ENCODE results near the gene SLC2A13.
"Not testable (repeated sequence)": the region's sequence is repeated elsewhere in the genome, so short reads cannot be mapped to it uniquely, and the experiment has no call there.

SLC2A13 gene

DNA sequence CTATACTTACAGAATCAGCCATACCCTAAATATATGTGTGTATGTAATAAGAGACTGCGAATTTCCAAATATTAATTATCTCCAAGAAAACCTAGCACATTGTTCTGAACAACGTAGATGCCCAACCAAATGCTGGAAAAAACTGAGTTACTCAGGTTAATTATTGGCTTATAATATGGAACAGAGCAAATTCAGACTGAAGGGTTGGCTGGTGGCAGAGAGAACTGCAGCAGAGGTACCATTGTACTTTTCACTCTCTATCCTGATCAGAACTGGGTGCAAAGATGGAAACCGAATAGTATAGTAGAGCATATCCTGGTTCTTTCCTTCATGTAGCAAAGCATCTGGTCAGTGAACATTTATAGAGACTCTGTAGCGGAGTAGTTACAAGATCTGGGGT is 185.7 kb downstream of the SLC2A13 start:
- DNase-seq, result no peak

DNA sequence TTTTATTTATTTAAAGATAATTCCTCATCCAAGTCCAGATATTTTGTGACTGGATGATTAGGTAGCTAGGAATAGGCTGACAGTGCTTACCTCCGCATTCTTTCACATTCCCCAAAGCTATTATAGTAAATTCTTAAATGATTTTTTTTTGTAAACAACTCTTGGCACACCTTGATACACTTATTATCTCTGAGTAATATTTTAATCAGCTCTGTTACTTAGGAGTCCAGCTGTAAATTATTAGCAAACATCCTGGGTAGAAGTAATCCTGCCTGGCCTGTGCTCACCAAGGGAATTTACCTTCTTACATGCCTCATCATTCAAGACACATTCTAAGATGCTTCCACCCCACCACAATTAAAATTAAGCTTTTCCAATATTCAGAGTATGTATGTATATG is 186.1 kb downstream of the SLC2A13 start:
- DNase-seq, result no peak

DNA sequence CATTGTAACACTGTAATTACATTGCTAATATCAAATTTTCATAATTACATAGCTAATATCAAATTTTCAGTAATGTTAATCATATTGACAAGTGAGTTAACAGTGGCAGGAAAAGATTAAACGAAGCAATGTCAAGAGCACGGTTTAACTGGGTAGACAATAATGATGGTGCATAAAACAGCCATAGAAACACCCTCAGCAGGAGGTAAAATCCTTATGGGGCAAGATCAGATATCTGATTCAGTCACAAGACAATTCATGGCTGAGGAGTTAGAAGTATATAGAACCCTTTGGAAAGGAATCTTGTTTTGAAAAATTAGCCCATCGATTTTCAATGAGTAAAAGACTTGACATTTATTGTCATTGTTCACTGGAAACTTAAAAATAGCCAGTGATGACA is 190.6 kb downstream of the SLC2A13 start:
- DNase-seq, result no peak

DNA sequence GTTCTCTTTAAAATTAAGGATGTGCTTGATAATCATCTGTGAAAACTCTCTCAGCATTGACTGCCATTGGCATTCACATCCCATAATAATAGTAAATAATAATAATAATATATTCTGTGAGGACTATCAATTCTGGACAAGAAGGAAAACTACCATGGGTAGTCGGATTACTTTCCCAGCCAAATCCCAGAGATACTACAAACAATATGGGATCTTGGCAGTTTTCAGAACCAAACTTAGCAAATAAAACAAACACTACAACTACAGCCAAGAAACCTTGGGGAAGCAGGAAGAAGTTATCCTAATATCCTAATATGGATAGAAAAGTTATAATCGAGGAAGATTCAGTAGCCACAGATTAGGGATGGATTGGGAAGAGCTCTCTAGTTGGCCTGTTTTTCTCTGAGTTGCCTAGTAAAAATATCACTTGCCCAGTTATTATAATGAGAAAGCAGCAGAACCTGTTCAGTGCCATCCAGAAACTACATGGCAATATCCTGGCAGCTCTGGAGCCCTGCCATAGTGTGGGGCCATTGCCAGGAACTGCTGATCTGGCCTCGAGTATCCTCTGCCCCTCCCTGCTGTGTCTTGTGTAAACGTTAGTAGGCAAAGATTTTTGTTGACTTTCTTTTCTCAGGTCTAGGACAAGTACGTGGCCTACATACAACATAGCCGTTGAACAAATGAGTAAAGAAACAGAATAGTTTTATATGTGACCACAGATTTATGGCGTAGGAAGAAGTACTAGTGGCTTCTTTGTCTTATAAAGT is 193.5 kb downstream of the SLC2A13 start:
- no peak for DNase-seq

DNA sequence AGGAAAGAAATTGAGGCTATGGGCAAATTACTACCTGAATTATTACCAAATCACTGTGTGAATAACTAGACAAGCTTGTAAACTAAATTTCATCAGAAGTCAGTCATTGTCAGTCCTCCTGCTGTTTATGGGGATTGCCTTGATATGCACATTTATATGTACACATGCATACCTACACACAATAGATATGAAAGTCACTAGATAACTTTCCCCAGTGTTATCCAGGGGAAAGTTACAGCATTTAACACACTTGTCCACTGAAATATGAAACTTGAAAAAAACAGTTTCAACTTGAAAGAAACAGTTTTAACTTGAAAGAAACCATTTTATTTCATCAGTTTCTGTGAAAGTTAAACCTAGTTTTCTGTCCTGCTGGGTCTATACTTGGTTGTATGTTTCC is 199.6 kb downstream of the SLC2A13 start:
- DNase-seq, result no peak

DNA sequence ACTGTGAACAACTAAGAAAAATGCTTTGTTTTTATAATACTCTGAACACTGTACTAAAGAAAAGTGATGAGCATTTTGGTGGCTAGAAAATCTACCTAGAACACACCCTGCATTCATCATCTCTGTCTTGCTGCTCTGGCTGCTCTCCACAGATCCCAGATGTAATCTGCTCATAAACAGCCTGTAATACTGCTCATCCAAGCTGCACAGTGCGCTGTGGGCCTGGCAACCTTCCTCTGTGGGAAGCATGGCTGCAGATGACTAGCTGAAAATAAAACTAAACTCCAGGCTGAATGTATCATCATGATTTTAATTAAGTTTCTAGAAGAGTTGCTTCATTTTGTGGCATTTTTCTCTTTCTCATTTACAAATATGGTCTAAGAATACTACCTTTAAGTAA is 200.7 kb downstream of the SLC2A13 start:
- DNase-seq, result no peak

DNA sequence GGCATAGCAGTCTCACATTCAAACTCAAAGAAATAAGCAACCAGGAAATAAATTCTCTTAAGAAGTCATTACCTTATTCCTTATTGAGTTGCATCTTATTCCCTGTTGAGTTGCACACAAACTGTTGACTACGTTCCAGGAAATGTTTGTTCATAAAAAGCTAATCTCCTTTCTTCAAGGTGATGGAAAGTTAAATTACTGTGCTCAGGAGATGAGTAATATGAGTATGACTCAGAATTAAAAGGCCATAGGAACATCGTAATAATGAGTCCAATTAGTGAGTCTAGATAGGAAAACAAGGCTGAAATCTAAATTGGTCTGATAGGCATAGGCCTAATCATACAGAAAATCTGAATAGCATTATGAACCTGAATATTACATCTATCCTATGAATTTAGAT is 203.1 kb downstream of the SLC2A13 start:
- no peak for DNase-seq

DNA sequence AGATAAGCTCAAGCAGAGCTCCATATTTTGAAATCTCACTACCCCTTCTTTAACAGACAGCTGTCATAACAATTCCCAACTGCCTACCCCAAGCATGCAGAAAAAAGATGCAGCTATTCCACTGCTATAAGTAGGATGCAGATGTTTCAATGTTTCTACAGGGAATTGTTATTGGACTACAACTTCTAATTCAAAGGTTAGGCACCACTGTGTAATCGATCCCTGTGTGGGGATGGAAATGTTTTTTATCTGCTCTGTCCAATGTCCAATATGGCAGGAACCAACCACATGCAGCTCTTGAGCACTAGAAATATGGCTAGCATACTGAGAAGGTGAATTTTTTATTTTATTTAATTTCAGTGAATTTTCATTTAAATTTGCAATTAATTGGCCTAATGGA is 208.6 kb downstream of the SLC2A13 start:
- DNase-seq, result no peak

DNA sequence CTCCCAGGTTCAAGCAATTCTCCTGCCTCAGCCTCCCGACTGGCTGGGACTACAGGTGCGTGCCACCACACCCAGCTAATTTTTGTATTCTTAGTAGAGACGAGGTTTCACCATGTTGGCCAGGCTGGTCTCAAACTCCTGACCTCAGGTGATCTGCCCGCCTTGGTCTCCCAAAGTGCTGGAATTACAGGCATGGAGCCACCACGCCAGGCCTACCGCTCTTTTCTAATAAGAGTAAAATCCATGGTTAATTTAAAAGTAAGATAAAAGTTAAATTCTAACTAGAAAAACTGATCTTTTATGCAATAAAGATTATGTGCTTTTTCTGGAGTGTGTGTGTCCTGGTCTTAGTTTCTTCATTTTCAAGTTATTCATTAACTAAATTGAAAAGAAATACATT is 212.5 kb downstream of the SLC2A13 start:
- DNase-seq, result not testable (repeated sequence)

DNA sequence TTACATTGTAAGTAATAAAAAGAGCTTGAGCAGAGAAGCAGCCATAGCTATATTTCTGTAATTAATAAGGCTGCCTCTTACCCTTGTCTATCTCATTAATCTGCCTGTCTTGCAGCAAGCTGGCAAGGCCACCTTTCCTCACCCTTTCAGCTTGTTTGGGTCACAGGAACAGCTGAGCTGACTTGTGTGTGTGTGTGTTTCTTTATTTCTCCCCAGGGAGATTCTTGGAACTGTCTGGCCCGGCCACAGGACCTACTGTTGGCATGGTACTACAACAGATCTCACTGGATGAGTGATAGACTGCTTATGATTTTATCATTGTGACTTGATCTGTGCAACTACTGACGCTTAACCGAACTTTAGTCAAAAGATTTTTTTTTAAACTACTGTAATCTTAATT is 213.7 kb downstream of the SLC2A13 start:
- DNase-seq, result no peak

DNA sequence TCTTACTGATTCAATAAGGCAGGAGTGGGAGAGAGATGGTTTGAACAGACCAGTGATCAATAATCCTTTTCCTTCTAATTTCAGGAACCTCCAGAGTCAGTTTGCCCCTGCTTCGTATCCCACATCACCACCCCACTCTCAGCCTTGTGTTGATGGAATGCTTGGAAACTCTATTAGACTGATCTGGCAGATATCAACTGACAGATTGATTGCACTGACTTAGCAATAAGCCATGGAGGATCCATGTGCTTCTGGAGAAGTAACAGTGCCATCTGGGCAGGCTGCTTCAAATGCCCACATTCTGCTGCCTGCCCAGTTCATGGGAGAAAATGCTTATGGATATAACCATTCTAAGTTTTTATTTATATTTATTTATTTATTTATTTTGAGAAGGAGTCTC is 218.0 kb downstream of the SLC2A13 start:
- no peak for DNase-seq

DNA sequence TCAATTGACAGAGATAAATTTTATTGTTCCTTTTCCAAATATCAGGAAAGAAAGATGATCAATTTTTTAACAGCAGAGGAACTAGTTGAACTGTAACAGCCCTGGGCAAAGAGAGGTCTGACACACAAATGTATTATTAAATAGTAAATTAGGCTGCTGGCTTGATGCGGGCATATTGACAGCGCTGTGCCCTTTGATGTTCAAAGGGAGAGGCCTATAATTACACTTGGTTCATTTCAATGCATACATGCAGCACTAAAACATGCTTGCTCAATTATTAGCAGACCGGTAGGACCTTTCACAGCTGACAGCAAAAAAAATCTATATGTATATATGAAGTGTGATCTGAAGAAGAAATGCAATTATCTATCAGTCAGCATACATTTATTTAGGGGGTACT is 219.8 kb downstream of the SLC2A13 start:
- no peak for DNase-seq

DNA sequence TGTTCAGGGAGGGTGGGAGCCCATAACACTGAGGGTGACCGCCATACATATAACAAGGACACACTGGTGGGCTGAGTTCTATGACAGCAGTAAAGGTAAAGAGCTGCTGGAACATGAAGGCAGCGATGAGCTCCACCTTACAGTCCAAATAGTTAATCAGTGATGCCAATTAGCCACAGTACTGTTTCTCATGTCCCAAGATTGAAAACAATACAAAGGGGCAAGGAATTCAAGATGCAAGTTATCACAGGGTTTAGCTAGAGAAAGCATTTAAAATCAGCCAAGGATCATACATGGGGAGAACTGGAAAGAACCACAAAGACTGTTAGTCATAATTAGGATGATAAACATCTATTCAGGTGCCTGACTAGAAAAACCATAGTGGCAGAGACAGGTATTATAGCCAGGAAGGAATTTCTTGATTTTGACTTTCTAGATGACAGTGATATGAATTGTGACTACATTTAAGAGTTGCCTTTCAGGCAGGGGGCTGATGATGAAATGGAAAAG is 221.2 kb downstream of the SLC2A13 start:
- no peak for DNase-seq

DNA sequence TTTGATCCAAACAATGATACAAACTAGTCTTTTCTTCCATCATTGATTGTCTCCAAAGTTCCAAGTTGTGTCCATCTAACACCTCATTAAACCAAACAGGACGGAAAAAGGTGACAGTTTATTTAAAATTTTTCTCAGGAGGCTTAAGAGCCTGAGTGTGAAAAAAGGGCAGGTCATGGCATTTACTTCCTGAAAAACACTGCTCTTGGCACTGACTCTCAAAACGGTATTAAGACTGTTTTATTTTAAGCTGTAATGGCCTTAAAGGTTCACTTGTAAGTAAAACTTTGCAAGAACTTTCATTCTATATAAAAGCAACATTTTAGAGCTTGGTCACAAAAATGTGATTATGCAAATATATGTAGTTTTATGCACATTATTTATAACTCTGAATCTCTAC is 222.5 kb downstream of the SLC2A13 start:
- no peak for DNase-seq

DNA sequence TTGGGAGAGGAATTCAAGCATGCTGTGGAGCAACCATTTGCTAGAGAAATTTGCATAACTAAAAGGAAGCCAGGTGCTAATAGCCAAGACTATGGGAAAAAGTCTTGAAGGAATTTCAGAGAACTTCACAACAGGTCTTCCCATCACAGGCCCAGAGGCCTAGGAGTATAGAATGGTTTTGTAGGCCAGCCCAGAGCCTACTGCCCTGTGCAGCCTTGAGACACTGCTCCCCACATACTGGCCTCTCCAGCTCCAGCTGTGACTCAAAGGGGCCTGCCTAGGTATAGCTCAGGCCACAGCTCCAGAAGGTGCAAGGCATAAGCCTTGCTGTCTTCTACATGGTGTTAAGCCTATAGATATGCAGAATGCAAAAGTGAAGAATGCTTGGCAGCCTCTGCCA is 227.1 kb downstream of the SLC2A13 start:
- no peak for DNase-seq

DNA sequence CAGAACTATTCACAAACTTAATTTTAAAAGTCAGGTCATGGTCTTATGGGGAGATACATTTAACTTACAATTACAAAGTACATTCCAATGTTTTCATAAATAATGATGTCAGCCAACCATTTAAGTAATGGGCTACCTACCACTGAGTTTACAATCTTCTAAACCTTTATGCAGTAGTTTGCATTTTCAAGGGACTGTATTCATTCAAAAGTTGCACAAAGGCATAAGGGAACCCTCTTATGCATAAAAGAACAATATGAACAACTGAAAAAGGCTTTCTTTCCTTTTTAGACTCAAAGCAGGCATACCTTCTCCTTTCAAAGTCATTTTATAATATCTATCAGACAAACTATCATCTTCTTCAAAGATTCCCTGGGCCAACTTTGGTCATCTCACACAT is 230.2 kb downstream of the SLC2A13 start:
- no peak for DNase-seq

DNA sequence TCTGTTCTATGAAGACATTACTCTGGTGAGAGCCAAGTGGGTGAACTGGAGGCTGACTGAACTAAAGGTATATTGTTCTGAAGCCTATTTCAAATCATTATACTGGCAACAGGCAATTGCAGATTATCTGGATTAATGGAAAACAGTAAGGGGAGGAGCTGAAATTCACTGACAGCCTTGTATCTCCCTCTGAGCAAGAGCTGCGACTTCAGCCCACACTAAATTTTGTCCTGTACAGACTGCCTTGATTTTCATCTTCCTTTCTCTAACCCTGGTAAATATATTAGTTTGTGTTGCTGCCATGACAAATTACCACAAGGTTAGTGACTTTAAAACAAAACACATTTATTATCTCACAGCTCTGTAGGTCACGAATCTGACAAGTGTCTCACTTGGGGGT is 231.1 kb downstream of the SLC2A13 start:
- no peak for DNase-seq

DNA sequence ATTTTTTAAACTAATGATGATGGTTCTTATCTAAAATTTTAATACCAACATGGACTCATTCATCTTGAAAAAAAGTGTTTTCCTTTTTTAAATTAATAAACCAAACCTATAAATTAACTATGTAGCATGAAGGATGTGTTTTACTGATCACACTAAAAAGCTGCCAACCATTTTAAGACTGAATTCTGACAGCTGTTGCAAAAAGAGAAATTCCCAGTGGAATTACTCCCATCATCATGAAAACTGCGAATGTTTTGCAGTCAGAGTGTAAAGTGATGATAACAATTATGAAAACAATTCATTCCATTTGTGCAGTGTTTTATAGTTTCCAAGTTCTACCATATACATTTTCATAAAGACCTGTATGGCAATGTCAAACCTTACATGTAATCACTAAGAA is 232.8 kb downstream of the SLC2A13 start:
- no peak for DNase-seq

DNA sequence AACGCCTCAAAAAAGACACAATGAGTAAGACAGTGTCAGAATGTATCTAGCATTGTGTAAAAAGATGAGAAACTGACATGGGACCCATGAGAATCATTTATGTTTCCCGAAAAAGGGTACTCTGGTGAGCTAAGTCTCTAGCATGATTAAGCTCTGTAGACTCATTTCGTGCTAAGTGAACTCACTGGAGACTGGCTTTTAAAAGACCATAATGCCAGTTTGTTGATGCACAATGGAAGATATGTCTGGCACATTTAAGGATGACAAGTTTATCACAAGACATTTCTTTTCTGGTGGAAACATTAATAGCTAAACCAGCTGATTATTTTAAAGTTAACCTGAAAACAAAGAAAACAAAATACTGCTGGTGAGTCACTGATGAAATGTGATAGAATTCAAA is 233.5 kb downstream of the SLC2A13 start:
- DNase-seq, result no peak

DNA sequence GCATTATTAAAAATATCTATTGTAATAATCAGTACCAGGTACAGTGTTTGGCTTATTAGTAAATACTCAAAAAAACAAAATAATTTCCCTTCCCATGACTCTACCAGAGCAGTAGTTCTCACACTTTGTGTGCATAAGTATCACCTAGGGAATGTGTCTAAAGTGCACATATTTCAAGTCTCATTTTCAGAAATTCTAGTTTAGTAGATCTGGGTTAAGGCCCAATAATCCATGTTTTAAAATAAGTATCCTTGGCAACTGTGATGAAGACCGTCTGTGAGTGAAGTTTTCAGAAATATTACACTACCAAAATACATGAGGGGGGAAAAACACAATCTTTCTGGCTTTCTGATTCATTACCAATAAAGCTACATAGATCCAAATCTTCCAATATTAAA is 237.6 kb downstream of the SLC2A13 start:
- no peak for DNase-seq

DNA sequence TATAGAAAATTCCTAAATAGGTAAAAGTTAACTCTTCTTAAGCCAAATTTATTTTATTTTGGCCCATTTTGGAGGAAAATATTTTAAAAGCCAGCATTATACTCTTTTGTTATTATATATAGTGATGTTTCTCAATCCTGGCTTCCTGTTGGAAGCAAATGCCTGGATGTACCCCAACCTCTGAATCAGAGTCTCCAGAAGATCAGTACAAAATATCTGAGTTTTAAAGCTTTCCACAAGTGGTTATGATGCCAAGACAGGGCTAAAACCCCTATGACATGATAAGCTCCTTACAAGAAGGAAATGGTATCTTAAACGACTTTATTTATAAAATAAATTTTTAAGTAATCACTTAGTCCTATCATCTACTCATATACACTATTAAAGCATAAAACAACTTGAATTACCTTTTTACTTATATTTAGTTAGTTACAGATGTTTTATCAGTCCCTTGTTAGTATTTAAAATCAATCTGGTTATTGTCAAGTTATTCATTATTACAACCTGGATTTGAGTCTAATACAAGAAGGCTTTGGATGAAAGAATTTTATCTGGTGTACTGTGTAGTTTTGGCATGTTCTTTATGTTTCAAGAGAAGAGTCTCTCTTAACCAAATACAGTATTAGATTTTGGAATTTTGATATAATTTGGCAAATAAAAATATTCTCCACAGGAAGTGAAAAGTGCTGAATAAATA is 238.1 kb downstream of the SLC2A13 start:
- DNase-seq, result no peak

DNA sequence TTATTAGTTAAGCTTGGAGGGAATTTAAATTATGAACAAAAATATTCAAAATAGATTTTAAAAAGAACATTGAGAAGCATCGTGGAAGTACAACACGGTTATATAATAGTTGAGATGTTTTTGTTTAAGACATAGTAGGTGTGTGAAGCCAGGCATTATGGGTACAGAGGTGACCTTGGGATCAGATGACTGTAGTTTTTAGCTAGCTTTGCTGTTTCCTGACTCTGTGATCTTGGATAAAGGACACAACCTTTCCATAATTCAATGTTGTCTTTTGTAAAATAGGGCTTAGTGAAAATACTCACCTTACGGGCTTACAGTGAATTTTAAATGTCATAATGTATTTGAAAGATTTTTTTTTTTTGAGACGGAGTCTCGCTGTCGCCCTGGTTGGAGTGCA is 239.7 kb downstream of the SLC2A13 start:
- no peak for DNase-seq

DNA sequence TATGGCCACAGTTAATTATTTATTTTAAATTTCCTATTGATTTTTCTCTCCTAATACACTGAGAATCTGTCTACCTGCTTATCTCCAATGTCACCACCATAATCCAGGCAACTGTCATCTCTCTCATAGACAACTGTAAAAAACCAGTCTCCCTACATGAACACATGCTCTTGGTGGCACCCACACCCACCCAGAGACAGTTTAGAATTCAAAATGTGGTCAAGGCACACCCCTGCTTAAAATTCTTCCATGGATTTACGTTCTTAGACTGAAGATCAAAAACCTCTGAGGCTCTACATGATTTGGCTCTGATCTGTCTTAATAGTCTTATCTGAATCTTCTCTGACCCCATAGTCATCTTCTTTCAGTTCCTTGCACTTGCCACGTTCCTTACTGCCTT is 245.2 kb downstream of the SLC2A13 start:
- no peak for DNase-seq

DNA sequence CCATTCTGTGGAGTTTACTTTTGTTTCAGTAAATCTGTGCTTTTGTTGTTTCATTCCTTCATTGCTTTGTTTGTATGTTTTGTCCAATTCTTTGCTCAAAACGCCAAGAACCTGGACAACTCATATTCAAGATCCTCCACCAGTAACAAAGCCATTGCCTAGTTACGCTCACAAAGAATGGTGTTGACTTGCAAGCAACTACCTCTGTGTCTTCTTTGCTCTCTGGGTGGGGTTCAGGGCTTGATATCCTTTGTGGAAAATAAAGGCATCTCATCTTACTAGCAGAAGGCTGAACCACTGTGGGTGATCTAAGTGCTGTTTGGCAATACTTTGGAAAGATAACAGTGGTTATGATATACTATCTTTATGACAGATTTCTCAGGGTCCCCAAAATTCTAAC is 252.9 kb downstream of the SLC2A13 start:
- no peak for DNase-seq

DNA sequence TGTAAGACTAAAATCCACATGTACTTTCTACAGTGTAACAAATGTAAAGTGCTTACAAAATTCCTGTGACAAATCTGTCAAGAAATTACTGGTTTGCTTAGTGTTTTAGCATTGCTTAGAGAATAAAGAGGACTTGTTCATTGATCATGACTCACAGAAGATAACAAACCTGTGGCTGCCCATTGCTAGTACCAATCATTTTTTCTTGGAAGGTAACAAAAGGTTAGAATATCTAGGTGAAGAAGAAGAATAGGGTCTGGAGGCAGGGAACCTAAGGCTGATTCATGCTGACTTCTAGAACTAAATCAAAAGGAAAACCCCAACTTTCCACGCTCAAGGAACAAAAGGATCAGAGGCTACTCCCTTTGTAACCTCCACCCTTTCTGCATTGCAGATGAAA is 253.5 kb downstream of the SLC2A13 start:
- DNase-seq, result no peak
